ENCODE data around the gene ST3GAL4. TPM values are rescaled to one million over a fixed set of nuclear protein-coding genes. Genes with fewer than 3 reads are reported as not detected.

The ST3GAL4 gene
- total and polyA plus RNA-seq, 9 of the 15 experiments (the other 6 are each of a cell fraction or from before 2014, with no cell fraction given), result 0.27 to 22.9 (median 10.5) TPM

DNA sequence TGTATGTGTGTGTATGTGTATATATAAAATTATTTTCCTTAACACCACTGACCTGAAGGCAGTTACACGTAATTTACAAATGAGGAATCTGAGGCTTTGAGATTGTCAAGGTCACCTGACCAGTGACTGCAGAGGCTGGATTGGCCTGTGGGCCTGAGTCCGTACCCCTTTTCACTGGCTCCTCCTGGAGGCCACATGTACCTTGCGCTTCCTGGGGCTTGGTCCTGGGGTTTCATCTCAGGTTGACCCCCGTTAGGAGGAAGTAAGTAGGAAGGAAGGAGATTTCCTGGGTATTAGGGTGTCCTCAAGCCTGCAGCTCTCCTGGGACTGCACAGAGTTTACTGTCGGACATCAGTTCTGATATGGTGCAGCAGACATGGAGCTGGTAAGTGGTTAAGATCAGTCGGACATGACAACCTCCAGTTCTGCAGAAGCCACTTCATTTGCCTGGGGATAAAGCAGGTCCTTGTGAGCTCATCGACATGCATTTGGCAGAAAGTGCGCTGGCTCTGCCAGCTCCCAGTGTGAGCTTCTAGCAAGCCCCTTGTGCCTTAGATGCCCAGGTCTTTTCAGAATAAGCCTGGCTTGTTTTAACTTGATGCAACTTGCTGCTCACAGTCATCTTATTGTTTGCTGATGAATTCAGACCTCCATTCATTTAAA is 36.6 kb downstream of the ST3GAL4 start (continued):
- TF ChIP-seq, protein P1, sequence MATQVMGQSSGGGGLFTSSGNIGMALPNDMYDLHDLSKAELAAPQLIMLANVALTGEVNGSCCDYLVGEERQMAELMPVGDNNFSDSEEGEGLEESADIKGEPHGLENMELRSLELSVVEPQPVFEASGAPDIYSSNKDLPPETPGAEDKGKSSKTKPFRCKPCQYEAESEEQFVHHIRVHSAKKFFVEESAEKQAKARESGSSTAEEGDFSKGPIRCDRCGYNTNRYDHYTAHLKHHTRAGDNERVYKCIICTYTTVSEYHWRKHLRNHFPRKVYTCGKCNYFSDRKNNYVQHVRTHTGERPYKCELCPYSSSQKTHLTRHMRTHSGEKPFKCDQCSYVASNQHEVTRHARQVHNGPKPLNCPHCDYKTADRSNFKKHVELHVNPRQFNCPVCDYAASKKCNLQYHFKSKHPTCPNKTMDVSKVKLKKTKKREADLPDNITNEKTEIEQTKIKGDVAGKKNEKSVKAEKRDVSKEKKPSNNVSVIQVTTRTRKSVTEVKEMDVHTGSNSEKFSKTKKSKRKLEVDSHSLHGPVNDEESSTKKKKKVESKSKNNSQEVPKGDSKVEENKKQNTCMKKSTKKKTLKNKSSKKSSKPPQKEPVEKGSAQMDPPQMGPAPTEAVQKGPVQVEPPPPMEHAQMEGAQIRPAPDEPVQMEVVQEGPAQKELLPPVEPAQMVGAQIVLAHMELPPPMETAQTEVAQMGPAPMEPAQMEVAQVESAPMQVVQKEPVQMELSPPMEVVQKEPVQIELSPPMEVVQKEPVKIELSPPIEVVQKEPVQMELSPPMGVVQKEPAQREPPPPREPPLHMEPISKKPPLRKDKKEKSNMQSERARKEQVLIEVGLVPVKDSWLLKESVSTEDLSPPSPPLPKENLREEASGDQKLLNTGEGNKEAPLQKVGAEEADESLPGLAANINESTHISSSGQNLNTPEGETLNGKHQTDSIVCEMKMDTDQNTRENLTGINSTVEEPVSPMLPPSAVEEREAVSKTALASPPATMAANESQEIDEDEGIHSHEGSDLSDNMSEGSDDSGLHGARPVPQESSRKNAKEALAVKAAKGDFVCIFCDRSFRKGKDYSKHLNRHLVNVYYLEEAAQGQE (IDR thresholded peaks at IDR 0.05; ENCODE audit: borderline replicate concordance), result peak; percentile 87
- TF ChIP-seq, protein P1 (CRISPR knock-in tag; IDR thresholded peaks at IDR 0.05; ENCODE audit: low read depth), result no peak
- 0 out of 4 replicates have a peak, but pooled peaks of 1 of the 2 experiments have one; percentile 18 for TF ChIP-seq MAZ (CRISPR knock-in tag; conservative IDR thresholded peaks at IDR 0.05 in 1 of 2, IDR thresholded peaks at IDR 0.05 in 1 of 2)
- TF ChIP-seq CHD4 (IDR thresholded peaks at IDR 0.05; ENCODE audit: insufficient read depth, insufficient replicate concordance, low read depth, low read length, poor library complexity, severe bottlenecking), result no peak
- TF ChIP-seq, protein P2, sequence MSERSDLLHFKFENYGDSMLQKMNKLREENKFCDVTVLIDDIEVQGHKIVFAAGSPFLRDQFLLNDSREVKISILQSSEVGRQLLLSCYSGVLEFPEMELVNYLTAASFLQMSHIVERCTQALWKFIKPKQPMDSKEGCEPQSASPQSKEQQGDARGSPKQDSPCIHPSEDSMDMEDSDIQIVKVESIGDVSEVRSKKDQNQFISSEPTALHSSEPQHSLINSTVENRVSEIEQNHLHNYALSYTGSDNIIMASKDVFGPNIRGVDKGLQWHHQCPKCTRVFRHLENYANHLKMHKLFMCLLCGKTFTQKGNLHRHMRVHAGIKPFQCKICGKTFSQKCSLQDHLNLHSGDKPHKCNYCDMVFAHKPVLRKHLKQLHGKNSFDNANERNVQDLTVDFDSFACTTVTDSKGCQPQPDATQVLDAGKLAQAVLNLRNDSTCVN (CRISPR knock-in tag; IDR thresholded peaks at IDR 0.05), result no peak

Measured in K562 (cell line).